GM19099 (cell line): ENCODE data around the gene SPAG5.

ENCODE experiments used
- POLR2A ChIP-seq: IDR thresholded peaks from 3 replicates; pipeline ENCODE4 v1.6.1; 2011; ENCODE audit warnings: low read depth; ENCODE audit not compliant: insufficient read length; ENCODE audit errors: extremely low read depth

SPAG5 gene, protein sequence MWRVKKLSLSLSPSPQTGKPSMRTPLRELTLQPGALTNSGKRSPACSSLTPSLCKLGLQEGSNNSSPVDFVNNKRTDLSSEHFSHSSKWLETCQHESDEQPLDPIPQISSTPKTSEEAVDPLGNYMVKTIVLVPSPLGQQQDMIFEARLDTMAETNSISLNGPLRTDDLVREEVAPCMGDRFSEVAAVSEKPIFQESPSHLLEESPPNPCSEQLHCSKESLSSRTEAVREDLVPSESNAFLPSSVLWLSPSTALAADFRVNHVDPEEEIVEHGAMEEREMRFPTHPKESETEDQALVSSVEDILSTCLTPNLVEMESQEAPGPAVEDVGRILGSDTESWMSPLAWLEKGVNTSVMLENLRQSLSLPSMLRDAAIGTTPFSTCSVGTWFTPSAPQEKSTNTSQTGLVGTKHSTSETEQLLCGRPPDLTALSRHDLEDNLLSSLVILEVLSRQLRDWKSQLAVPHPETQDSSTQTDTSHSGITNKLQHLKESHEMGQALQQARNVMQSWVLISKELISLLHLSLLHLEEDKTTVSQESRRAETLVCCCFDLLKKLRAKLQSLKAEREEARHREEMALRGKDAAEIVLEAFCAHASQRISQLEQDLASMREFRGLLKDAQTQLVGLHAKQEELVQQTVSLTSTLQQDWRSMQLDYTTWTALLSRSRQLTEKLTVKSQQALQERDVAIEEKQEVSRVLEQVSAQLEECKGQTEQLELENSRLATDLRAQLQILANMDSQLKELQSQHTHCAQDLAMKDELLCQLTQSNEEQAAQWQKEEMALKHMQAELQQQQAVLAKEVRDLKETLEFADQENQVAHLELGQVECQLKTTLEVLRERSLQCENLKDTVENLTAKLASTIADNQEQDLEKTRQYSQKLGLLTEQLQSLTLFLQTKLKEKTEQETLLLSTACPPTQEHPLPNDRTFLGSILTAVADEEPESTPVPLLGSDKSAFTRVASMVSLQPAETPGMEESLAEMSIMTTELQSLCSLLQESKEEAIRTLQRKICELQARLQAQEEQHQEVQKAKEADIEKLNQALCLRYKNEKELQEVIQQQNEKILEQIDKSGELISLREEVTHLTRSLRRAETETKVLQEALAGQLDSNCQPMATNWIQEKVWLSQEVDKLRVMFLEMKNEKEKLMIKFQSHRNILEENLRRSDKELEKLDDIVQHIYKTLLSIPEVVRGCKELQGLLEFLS

DNA sequence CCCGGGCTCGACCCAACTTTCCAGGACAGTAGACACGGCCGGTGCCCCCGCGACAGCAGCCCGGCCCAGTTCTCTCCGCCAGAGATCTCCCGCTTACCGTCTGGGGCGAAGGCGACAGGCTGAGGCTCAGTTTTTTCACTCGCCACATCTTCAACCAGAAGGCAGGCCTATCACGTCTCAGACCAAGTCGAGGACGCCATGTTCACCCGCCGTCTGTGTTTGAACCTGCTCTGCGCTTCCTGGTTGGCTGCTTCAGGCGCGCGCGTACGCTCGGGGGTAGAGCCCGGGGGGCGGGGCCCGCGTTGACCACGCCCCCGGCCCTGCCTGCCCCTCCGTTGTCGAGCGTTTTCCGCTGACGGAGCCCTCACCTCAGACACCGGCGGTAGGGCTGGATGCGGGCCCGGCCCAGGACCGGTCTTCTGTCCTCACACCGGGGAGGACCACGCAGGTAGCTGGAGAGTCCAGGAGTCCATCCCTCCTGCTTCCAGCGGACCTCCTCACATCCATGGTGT is at the start of gene SPAG5:
Gene SPAG5 (minus strand): TSS at position 227 of the 512 bp plus-strand sequence. CDS start 79 bp downstream, at position 148.
- TF ChIP-seq POLR2A: peak; percentile 91

DNA sequence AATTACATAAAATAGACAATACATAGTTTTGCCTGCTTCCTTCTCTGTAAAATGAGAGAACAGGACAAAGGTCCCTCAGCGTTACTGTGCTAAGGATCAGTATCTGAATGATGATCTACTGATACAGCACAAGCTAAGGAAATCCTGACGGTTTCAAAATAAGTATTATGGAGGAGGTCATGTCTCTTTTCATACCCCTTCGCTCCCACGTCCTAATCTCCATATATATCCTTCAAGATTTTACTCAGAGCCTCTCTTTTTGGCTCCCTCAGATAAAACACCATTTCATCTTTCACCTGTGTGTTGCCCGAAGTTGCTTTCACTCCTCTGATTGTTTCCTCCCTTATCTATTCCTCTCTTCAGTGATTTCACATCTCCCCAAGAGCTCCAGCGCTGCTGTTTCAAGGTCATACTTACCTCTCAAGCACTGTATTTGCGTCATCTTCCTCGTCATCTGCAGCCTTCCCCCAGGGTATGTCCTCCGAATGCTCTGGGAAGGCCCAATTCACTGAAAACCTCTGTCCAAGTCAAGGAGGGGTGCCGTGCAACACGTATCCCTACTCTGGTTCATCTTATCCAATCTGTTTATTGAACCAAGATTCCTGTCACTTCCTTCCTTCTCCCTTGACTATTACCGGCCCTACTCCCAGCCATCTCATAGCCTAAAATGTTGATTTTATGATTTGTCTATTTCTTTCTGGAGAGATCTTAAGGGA is 47.4 kb upstream of the SPAG5 start:
- no peak for TF ChIP-seq POLR2A

GRCh38 chr17:28645576-28645939 is 46.7 kb upstream of the SPAG5 start:
- no peak for TF ChIP-seq POLR2A

- TF ChIP-seq POLR2A: peak; percentile 92
Measured at GRCh38 chr17:28644787-28645575, 46.2 kb upstream of the SPAG5 start, which contains the start of gene BLTP2. Gene BLTP2 (minus strand): TSS chr17:28645158. CDS start chr17:28645056, 102 bp downstream.

DNA sequence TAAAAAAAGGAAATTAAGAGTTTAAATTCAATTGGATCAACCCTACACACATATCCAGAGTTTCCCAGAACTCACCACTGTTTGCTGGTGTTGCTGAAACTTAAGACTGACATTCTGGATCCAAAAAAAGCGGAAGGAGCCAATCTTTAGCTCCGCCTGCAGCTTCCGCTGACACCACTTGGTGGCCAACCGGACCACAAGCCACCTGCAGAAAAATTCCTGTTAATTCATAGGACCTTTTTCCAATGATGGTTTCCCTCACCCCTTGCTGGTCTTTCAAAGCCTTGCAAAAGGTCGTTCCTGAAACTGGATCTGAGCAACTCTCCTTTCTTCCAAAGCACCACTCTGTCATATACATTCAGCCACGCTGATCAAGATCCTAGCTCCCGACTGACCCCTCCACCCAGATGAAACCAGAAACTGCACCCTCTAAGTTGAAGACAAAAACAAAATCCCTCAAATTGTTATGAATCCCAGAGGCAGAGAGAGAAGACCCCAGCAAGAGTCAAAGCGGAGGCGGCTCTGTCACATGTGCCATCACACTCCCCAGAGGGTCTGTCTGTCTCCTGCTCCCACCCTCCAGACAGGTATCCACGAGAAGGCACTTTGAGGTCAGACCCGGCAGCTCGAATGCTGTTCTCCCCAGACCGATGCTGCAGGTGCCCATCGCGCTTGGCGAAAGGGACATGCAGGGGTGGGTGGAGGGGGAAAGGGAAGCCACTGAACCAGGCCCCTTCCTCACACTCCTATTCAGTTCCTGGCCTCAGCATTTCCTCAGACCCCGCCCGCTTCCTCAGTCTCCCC is 45.4 kb upstream of the SPAG5 start:
- no peak for TF ChIP-seq POLR2A

DNA sequence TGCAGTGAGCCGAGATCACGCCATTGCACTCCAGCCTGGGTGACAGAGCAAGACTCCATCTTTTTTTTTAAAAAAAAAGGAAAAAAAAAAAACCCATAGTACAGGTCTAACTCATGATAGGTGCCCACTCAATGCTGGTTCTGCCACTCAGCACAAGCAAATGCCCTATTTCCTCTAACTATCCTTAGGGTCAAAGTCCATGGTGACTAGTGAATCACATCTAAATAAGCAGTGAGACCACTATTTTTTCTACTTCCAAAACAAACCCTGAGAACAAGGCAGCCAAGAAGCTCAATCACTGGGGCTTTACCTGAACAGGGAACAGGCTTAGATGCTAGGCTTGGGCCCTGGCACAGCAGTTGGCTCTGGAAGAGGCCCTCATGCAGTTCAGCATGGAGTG is 42.8 kb upstream of the SPAG5 start:
- no peak for TF ChIP-seq POLR2A

- no peak for TF ChIP-seq POLR2A
Measured at GRCh38 chr17:28635506-28635905, 36.7 kb upstream of the SPAG5 start.

DNA sequence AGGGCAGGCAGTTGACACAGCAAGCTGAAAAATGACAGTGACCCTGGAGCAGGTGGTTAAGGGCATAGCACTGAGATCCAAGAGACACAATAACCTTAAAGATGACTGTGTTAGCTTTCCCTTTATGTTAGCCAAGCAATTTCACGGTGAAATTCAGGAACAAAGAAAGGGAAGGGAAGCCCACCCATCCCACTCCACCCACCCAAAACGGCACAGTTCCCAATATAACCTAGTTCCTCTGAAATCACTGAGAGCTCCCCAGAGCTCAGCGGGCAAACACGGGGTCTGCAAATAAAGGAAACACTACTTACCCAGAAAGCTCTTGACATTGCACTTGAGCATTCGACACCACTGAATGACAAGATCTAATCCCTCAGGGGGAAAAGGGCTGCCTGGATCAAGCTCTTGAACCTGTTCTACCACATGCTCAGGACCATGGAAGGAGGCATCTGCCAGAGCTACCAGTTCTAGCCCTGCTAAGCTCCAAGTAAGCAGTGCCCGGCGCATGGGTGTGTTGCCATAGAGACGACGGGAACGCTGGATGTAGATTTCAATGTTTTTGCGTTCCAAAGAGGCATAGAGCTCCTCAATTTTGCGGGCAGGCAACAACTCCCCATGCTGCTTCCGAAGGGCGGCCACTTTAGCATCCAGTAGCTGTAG is 35.5 kb upstream of the SPAG5 start:
- TF ChIP-seq POLR2A: no peak

GRCh38 chr17:28626818-28627217 is 28.0 kb upstream of the SPAG5 start:
- no peak for TF ChIP-seq POLR2A

GRCh38 chr17:28624148-28624547 is 25.3 kb upstream of the SPAG5 start:
- no peak for TF ChIP-seq POLR2A

DNA sequence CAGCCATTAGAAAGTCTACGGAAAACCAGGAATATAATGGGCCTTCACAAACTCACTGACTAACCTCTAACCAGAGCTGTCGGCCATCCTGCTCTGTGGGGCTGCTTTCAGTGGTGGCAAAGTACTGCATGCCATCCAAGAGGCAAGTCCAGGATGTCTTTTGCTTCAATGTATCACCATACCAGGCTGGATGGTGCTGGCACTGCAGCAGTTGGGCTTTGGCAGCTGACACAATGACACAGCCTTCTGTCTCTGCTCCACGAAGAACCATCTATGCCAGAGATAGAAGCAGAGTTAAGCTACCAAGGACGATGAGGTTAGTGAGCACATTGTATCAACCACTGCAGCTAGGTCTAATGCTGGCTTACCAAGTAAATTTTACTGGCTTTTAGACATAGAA is 24.9 kb upstream of the SPAG5 start:
- no peak for TF ChIP-seq POLR2A

- TF ChIP-seq POLR2A: no peak
Measured at GRCh38 chr17:28622186-28622585, 23.4 kb upstream of the SPAG5 start.
